SK-N-MC (cell line): ENCODE measurements around the gene TRHDE.

Experiments used
- EZH2 ChIP-seq: fragments of 200-600 bp; sonication (generic); IDR thresholded peaks from one replicate; pipeline ENCODE4 v1.6.1; 2017; ENCODE audit warnings: antibody characterized with exemption
- FOXP2 ChIP-seq: optimal IDR thresholded peaks from 2 replicates; pipeline ENCODE3; 2011; ENCODE audit warnings: mild to moderate bottlenecking, moderate library complexity; ENCODE audit not compliant: insufficient read depth; ENCODE audit errors: extremely low read length, control extremely low read depth
- POLR2AphosphoS5 ChIP-seq: IDR thresholded peaks from 2 replicates; pipeline ENCODE4 v1.6.1; 2012; ENCODE audit warnings: mild to moderate bottlenecking, low read depth, low read length, borderline replicate concordance

DNA sequence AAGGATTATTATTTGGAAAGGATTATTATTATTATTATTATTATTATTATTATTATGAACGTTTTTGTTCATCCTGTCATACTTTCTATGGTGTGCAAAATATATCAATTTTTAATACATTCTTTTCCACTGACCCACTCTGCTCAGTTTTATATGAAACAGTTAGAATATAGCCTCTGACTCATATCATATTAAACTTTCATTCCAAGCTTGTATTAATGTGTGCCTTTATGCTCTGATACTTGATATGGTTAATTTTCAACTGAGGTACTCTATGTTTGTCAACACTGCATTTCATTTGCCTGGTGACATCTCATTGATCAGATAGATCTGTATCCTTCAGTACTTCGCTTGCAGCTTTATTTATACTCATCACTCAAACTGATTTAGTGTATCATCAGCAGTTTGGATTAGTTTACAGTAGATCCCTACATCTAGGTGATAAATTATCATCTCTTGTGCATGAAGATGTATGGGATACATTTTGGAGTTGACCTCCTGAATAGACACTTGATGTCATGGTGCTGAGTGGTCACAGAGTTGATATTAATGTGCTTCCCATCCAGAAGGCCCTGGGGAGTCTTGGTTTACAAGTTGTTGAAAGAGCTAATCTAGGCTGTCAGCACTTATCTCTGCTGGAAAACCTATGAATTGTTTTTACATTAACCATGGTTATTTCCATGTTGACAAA, 271.8 kb downstream of the TRHDE start:
- TF ChIP-seq POLR2AphosphoS5, result no peak
- no peak for TF ChIP-seq EZH2
- no peak for TF ChIP-seq FOXP2
